ENCODE data around the gene PRRG1.
A peak's percentile ranks its signal among the peaks of the same experiment; 100 is the strongest.
"Not testable (repeated sequence)": the region's sequence is repeated elsewhere in the genome, so short reads cannot be mapped to it uniquely, and the experiment has no call there.

PRRG1 gene

DNA sequence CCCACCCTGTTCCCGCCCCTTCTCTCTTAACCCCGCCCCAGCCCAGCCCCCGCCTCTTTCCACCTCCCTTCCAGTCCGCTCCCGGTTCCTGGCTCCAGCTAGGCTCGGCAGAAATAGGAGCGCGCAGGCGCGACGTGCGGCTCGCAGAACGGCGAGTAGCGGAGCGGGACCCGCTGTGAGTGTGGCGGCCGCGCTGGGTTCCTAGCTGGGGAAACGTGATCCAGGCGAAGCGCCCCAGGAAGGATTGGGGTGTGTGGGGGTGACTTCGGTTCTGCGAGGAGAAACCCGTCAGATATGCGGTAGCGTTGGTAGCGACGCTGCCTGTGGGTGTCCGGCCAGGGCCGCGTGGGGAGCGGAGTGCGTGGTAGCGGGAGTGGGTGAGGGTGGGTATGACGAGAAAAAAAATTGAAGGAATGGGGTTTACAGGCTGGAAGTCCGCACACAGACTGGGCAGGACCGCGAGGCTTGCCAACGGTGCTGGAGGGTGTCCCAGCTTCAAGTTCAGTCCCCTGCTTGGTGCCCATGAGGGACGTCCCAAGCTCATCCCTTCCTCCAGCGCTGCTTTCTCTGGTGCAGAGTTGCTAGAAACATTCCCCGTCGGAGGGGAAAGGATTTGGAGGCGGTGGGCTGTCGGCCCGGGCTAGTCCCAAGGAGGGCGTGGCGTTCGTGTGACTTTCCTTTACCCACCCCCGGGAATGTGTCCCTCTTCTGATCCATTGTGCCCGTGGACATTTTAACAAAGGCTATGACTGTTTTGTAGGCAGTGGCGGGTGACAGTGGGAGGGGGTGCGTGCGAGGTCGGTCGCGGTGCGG, at the start of gene PRRG1:
Gene PRRG1, plus strand, starts transcription at position 144 of the 813 bp plus-strand sequence. CDS start 56,886 bp downstream, outside the sequence.
- DNase-seq = no peak

DNA sequence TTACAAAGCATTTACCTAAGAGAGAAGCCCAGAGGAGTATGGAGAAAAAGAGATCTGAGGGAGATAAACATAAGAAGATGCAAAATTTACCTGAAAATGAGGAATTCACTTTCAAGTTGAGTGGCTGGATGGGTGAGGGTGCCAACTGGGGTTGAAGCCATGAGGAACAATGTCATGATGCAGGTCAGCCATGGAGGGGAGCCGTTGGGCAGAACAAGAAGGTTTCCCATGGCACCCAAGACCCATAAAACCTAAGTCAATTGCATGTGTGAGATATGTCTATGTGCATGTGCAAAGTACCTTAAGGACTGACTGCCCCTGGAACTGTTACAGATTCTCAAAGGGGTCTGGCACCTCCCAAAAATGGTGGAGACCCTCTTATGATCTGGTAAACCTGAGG, 46.6 kb upstream of the PRRG1 start:
- DNase-seq = peak in 1 of 2 experiments; percentile 1

DNA sequence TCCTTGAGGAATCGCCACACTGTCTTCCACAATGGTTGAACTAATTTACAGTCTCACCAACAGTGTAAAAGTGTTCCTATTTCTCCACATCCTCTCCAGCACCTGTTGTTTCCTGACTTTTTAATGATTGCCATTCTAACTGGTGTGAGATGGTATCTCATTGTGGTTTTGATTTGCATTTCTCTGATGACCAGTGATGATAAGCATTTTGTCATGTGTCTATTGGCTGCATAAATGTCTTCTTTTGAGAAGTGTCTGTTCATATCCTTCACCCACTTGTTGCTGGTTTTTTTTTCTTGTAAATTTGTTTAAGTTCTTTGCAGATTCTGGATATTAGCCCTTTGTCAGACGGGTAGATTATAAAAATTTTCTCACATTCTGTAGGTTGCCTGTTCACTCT, 43.9 kb upstream of the PRRG1 start:
- not testable (repeated sequence) for DNase-seq

DNA sequence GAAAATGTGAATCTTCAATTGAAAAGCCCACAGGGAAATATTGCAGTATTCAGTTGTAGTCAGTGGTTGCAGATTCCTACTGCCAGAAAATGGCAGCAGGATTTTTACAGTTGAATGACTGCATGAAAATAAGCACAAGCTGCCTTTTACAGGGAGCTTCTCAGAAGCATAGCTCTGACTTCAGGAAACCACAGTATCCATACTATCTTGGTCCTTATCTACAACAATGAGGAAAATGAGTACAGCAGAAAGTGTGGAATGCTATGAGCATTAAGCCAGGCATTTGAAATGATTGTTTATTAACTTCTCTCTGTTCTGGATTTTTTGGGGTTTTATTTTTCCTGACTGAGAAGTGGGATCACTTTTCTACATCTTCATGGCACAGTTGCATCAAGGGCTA, 34.6 kb upstream of the PRRG1 start:
- no peak for DNase-seq

DNA sequence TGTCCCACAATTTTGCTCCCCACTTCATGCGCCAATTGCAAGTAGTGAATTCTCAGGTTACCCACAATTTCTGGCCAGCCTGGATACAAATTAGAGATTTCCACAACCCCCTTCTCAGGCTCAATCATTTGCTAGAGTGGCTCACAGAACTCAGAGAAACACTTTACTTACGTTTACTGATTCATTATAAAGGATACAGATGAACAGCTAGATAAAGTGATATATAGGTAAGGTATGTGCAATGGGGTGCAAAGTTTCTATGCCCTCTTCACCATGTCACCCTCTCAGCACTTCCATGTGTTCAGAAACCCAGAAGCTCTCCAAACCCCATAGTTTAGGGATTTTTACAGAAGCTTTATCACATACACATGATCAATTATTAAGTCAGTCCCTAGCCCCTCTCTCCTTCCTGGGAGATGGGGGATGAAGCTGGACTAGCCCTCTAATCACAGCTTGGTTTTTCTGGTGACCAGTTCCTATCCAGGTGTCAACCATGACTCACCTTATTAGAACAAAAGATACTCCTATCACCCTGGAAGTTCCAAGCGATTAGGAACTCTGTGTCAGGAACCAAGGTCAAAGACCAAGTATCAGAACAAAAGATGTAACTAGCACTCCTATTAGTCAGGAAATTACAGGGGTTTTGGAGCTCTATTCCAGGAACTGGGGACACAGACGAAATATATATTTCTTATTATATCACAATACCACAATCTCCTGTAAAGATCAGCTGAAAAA, 33.5 kb upstream of the PRRG1 start:
- DNase-seq = no peak

DNA sequence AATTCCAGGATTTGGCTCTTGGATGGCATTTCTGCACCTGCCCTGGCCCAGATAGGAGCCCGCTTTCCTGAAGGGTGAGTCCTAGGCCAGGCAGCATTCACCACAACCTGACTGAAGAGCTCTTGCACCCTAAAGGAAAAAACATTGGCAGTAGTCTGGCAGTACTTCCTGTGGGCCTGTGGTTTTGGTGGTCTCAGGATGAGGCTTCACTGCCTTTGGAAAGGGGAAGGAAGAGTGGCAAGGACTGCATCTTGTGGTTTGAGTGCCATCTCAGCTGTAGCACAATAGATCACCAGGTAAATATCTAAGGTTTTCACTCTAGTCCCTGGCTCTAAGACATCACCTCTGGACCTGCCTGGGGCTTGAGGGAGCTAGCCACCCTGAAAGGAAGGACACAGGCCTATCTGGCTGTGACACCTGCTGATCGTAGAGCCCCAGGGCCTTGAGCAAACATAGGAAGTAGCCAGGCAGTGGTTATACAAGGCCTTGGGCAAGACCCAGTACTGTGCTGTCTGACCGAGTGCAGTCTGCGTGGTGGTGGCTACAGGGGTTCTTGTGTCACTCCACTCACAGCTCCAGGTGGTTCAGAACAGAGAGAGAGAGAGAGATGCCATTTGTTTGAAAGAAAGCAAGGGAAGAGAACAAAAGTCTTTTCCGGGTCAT, 28.5 kb upstream of the PRRG1 start:
- no peak for DNase-seq

DNA sequence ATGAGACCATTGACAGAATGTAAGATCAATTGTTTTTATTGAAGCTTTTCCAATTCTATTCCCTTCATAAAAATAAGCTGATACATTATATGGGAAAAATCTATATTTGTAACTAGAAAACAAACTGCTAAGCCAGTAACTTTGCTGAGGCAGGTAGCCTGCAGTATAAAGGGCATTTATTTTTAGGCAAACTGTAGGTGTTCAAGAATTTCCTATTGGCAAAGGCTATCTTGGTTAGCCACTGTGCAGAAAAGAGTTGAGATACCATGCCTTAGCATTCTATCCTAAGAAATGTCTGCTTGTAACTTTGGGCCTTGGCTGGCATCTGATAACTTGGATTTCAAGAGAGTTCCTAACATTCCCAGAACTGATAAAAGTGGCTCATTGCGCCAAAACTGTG, 18.5 kb upstream of the PRRG1 start:
- no peak for DNase-seq

DNA sequence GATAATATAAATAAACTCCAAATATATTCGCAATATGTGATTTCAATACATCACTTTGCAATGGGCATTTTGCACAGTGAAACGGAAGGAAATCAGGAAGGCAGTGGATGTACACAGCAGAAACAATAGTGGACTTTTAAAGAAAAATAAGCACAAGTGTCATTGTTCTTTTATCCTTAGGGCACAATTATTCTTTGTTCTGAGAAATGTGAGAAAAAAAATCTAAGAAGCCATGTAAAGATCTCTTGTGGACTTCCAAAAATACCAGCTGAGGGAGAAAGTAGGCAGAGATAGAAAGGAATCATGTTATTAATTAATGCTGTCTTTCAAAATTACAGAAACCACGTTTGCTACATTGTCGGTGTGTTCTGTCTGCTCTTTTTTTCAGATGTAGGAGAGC, 17.6 kb upstream of the PRRG1 start:
- no peak for DNase-seq

DNA sequence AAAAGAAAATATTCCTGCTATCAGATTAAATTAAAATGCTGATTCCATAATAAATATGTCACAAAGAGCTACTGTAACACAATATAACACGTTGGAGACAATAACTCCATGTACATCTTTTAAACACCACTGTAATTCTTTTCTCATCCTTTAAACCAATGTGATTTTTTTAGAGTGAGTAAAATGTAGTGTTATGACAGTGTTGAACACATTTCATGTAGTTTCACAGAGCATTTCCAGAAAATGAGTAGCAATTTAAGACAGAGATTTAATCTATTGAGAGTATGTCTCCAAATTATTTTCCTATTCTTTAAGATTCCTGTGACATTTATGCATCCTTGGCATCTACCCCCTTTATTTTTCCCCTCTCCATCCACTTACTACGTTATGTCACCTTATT, 17.1 kb upstream of the PRRG1 start:
- DNase-seq = no peak

DNA sequence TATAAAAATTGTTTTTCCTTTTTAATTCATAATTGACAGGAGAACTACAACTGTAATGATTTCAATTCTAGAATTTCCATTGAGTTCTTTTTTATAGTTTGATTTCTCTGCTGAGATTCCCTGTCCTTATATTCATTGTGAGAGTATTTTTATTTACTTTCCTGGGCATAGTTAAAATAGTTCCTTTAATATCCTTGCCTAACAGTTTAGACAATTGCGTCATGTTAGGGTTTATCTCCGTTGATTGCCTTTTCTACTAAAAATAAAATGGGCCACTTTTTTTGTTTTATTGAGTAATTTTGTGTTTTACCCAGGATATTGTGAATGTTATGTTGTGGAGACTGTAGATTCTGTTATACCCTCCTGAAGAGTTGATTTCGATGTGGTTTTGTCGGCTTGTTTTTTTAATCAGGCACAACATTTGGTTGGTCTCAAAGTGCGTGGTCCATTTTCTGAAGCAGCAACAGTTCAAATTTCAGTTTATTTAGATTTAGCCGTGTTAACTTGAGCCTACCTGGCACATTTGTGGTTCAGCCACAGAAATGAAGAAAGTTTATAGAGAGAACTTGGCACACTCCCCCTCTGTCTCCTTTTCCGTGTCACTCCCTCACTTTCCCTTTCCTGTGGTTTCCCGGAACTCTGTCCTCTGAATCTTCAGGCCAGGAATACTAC, 16.0 kb upstream of the PRRG1 start:
- no peak for DNase-seq

DNA sequence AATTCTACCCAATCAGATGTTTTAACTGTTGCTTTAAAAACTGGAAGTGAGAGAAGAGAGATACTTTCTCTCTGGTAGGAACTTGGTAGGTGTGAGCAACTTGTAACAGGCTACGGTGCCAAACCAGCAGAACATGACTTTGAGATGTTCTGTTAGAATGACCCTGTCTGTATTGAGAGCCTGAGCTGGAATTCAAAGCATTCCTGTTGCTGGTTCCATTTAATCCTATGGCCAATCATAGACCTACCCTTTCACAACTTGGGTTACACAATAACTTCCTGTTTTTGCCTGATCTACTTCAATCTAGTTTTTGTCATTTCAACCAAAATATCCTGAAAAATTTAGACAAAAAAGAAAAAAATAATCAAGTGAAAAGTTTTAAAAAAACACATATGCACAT, 1.7 kb upstream of the PRRG1 start:
- DNase-seq = peak; percentile 1 to 8

DNA sequence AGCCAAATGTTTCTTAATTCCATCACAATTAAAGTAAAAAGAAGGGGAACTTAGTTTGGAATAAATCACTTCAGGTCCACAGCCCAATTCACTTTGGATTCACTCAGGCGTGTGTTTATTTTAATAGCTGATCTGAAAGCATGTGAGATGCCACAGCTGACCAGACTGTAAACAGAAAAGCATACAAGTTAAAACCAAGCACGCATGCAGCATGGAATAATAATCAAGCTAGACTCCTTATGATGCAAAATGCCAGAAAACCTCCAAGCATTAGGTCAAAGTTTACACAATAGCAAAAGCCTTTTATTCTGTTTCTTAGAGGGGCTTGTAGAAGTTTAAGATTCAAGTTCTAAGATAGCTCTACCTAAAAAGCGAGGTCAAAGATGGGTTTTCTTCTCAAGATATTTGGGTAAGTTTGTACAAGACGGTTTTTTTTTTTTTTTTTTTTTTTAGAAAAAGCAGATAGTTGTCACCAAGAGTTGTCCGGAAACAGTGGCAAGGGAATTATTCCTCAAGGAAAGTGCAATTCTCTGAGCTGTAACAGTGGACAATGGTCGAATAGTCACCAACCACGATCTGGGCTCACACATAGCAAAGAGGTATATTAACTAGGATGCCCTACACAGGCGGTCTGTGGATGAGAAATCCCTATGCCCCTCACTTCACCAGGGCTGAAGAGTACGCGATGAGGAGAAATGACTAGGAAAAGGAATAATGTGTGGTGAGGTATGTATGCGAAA, 763 bp upstream of the PRRG1 start:
- DNase-seq = no peak

DNA sequence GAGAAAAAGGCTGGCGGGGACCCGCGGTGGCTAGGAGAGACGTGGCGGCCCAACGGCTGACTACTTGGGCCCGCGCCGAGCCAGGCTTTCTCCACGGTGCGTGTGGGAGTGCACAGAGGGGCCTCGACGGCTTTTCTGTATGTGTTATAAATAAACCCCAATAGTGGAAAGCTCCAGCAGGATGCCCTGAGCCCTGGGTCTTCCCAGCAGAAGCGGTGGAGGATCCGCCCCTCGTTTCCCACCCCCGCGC, 268 bp upstream of the PRRG1 start:
- DNase-seq = no peak

DNA sequence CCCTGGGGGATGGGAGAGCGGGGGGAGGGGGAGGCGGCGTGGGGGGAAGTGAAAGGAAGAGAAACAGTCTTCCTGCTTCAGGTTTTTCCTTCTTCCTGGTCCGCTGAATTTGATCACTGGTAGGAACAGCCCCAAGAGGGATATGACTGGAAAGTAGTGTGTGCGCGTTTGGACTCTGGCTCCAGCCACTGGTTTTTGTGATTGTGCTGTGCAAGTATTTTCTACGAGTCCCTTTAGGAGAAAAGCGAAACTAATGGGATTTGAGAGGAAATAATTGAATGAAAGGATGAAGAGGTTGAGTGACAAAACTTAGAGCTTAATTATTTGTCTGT, 836 bp downstream of the PRRG1 start:
- DNase-seq = no peak

DNA sequence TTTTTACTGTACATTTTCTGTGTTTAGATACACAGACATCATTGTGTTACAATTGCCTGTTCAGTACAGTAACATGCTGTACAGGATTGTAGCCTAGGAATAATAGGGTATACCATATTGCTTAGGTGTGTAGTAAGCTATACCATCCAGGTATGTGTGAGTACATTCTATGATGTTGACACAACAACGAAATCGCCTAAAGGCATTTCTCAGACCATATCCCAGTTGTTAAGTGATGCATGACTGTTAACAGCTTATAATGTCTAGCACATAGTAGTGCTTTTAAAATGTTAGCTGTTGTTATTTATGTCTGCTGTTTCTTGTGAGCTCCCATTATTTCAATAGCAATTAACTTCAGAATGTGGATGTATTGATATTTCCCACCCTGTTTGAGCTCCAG, 4.5 kb downstream of the PRRG1 start:
- no peak for DNase-seq

DNA sequence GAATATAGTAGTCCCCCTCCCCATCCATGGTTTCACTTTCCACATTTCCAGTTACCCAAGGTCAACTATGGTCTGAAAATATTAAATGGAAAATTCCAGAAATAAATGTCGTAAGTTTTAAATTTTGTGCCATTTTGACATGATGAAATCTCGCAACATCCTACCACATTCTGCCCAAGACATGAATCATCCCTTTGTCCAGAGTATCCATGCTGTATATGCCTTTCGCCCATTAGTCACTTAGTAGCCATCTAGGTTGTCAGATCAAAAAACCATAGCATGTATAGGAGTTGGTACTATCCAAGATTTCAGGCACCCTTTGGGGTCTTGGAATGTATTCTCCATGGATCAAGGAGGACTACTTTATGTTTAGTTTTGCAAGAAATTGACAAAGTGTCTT, 8.3 kb downstream of the PRRG1 start:
- DNase-seq = no peak

DNA sequence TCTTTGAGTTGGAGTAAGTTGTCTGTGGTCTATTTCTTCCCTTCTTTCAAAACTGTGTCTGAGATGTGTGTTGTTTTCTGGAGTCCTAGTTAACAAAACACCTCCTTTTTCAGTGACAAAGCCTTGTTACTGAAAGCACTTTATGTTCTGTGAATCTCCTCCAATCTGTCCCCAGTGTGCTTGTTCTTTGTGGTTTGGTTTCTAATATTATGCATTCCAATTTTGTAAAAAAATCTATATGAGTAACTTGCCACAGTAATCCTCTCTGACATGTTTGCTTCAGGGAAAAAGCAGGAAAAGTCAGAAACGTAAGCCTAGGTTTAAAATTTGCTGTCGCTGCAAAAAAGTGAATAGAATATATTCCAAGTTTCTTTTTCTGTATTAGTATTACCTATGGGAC, 12.4 kb downstream of the PRRG1 start:
- no peak for DNase-seq

DNA sequence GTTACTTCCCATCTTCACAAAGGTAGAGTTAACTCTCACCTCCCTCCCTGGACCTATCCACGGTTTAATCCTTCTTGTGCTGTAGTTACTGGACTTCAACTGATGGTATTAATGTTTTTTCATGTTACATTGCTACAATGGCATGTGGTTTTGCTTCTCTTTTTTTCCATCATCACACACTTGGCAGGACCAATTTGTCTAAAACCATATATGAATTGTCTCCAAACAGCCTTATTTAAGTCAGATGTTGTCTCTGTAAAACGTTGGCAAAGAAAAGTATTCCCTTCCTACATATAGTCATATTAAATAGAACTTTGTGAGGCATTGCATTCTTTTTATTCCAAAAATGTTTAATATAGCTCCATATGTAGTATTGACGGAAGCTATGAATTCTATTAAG, 15.5 kb downstream of the PRRG1 start:
- no peak for DNase-seq

DNA sequence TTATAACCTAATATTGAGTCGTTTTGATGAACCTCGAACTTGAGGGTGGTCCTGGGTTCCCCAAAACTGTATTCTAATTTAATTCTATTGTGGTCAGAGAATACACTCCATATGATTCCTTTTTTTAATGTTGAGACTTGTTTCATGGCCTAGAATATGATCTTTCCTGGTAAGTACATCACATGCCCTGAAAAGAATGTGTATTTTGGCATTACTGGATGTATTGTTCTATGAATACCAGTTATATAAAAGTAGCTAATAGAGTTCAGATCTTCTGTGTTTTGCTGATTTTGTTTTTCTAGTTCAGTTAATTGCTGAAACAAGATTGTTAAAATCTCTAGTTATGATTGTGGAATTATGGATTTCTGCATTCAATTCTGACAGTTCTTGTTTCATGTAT, 18.8 kb downstream of the PRRG1 start:
- no peak for DNase-seq

DNA sequence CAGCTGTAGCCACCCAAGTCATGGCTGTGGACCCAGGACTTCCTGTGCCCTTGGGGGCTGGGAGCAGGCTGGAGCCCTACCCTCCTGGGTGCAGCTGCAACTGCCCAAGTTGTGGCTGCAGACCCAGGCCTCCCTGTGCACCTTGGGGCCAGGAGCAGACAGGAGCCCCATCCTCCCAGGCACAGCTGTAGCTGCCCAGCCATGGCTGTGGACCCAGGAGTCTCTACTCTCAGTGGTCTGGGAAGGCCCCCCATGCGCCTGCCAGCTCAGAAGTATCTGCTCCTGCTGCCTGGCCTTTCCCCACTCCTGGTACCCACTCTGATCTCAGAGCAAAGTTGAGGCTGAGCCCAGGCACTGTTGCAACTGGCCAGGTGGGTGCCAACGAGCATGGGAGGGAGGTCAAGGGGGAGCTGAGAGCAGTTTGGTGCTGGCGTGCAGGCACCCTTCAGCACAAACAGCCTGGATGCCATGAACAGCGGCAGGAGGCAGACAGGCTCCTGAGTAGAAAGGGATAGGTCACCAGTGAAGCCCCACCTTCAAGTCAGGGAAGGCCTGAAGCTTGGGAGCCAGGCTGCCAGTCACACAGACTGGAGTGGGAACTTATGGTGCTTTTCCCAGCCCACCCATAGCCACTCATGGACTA, 21.5 kb downstream of the PRRG1 start:
- DNase-seq = no peak

DNA sequence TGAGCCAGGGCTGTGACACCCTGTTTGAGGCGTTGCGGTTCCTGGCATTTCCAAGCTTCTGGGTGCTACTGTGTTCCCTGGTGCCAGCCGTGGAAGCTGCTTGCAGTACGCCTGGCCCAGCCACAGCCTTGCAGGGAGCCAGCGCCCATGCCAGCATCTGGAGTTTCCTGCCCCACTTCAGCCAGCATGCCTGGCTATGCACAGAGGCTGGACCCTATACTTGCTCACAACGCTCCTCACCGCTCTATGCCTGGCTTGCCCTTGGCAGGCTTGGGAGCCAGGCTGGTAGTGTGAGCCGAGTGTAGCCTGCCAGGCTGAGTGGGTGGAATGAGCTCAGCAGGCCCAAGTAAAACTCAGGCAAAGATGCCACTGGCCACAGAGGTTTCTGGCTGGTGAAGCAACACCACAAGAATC, 22.4 kb downstream of the PRRG1 start:
- DNase-seq = no peak

DNA sequence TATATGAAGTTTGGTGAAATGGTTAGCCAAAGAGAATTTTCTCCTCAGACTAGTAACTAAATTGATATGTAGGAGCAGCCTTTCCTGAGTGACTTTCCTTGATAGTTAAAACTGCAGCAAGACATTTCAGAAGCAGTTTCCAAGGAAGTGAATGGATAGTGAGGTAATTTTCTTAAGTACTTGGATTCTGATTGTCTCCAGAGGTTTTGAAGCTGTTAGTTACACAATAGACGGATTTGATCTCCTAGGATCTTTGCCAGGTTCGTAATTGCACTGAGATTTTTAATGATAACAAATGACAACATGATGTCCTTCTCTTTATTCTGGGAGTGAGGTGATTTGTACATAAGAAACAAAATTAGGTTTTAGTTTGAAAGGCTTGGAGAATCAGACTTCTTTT, 29.2 kb downstream of the PRRG1 start:
- no peak for DNase-seq

DNA sequence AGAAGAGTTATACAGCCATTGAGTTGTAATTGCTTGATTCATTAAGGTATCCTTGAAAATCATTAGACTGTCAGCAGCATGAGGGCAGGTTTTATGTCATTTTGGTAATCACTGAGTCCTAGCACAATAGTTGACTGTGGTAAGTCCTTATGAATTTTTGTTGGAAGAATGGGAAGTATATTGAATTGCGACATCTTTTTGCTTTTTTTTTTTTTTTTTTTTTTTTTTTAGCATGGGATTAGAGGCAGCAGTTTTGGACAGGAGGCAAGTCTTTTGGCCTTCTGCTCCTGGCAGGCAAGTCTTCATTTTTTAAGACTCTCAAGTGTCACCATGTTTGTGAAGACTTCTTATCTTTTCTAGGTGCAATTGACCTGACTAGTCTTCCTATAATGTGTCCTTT, 29.7 kb downstream of the PRRG1 start:
- DNase-seq = no peak

Data from AML-193 (cell line).